Activated T-cell treated with anti-CD3 and anti-CD28 coated beads for 1 hour (primary cell): ENCODE measurements around the gene DIP2A.

Experiments used
- DNase-seq: peaks from one replicate; pipeline ENCODE4 v3.0.0-alpha.2; 2020; ENCODE audit warnings: low read depth

DIP2A gene

GRCh38 chr21:46596201-46596600, 137.5 kb downstream of the DIP2A start:
- no peak for DNase-seq

GRCh38 chr21:46597031-46597430, 138.3 kb downstream of the DIP2A start:
- no peak for DNase-seq

DNA sequence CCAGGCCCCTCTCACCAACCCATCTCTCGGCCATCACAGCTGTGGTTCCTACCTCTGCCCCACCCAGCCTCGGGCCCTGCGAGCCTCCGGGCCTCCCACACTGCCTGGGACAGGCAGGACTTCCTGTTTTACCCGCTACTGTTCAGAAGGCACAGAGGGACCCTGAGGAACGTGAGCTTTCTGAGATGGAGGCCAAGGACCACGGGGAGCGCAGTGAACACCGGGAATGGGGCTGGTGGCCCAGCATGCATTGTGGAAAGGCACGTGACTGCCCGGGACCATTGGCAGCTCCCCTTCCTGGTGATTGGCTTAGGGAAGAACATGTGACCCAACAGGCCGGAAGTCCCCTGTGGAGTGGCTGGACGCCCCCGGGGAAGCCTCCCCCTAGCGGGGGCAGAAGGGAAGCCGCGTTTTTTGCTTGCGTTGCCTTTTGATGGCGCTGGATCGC, 139.2 kb downstream of the DIP2A start:
- DNase-seq, result no peak

GRCh38 chr21:46598581-46599572, 140.2 kb downstream of the DIP2A start:
- DNase-seq, result no peak

GRCh38 chr21:46600305-46600704, 141.6 kb downstream of the DIP2A start:
- DNase-seq, result no peak

DNA sequence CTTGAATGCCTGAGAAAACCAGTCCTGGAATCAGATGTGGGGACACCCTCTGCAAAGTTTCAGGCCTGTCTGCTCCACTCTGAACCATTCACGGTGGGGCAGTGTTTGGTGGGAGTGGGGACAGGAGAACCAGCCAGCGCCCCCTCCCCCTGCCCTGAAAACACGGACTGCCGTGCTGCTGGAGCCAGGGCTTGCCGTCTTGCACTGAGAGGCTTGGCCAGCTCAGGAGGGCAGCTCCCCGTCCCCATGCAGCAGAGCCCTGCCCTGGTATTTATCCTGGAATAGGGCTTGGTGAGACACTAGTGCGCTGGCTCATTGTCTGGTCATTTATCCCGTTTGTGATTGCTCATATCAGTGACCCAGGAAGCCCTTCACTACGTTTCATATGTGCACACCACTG, 142.3 kb downstream of the DIP2A start:
- DNase-seq, result no peak

DNA sequence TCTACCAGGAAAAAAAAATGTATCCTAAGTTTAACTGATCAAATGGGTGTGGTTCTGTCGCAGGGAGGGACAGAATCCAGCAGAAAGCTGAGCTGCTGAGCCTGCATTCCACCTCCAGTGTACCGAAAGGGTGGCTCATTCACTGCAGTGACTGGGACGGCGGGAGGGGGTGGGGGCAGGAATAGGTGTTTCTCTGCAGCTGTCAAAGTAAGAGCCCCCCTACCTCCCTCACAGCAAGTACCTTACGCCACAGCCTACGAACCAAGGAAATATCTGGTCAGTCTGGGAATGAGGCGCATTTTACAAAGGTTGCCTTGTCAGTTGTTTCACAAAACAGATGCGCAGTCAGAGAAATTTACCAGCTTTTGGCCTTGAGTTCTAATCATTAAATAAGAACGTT, 144.5 kb downstream of the DIP2A start:
- no peak for DNase-seq

DNA sequence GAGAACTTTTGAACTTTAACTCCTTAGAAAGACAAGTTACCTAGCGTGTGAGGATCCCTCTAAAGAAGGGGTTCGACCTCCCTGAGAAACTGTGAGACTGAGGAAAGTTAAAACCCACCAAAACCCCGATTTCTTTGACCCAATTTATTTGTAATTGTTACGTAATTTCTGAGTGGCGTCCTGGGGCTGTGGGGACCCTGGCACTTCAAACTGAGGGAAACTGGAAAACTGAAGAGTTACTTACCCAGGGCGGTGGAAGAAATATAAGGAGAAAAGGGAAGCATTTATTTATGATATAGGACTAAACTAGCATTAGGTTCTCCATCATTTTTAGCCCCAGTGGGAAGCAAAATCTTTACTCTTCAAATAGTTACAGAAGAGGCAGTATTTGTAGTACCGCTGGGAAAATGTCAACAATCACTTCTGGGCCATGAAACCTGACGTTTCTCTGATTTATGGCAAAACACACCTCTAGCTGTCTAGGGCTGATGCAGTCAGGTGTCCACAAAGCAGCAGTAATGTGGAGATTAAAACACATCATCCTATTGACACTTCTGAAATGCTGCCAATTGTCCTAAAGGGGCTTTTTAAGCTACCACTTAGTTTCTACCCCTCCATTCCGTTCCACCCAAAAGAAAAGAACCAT, 145.8 kb downstream of the DIP2A start:
- DNase-seq, result no peak

- DNase-seq, result no peak
These were observed 146.5 kb downstream of the DIP2A start, which contains the start of gene S100B for GRCh38 chr21:46604975-46605766. Gene S100B (minus strand): TSS chr21:46605082. CDS start chr21:46602415, 2,667 bp downstream.

DNA sequence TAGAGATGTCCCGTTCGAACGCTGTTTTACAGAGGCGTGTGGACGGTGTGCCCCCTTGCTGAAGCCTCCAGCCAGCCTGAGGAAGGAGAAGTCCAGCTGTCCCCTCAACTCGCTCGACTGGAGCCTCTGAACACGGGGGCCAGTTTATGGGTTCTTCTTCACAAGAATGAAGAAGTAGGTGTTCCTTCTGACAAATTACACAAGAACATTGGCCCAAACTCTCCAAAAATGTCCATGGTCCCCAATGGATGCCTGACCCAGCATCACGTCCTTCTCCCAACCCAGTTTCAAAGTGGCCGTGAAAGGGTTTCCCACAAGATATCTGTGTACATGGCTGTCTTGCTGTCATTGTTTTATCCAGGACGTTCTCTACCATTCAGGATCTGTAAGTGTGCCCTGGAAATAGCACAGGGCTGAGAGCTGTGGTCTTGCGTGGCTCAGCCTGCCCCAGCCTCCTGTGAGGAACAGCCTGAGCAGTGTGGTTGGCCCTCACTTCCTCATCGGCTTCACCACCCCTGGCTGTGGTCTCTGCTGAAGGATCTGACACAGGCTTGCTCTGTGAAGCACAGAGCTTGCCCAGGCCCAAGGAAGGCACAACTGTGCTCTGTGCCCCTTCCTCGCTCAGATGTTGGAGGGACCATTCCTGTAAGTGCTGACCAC, 147.2 kb downstream of the DIP2A start:
- DNase-seq, result peak; percentile 31

DNA sequence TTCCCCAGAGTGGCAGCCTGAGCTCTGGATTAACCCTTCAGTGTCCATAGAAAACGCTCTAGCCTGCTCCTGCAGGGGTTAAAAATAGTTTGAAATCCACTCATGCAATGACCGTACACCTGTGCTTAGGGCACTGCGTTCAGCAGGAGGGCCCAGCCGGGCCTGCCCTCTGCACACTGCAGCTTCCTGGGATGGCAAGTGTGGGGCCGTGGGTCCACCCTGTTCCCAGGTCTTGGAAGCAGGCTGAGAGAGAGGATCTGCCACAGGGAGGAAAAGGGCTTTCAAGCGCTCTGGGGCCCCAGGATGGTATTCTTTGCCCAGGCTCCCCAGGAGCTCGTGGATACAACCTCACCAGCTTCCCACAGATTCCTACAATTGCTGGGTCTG, 147.7 kb downstream of the DIP2A start:
- no peak for DNase-seq

- no peak for DNase-seq
These were observed 148.9 kb downstream of the DIP2A start for GRCh38 chr21:46607636-46608035.

GRCh38 chr21:46608672-46609111, 150.0 kb downstream of the DIP2A start:
- no peak for DNase-seq

GRCh38 chr21:46610018-46610701, 151.5 kb downstream of the DIP2A start:
- no peak for DNase-seq

DNA sequence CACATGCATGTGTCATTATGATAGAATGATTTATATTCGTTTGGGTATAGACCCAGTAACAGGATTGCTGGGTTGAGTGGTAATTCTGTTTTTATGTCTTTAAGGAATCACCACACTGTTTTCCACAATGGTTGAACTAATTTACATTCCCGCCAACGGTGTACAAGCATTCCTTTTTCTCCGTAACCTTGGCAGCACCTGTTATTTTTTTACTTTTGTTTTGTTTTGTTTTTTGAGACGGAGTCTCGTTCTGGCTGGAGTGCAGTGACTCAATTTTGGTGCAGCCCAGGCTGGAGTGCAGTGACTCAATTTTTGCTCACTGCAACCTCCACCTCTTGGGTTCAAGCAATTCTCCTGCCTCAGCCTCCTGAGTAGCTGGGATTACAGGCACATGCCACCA, 154.7 kb downstream of the DIP2A start:
- DNase-seq, result no peak

DNA sequence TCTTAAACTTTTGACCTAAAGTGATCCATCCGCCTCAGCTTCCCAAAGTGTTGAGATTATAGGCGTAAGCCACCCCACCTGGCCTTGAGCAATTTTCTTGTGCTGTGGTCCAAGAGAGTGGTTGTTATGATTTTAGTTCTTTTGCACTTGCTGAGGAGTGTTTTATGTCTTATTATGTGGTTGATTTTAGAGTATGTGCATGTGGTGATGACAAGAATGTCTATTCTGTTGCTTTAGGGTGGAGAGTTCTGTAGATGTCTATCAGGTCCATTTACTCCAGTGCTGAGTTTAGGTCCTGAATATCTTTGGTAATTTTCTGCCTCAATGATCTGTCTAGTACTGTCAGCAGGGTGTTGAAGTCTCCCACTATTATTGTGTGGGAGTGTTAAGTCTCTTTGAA, 157.4 kb downstream of the DIP2A start:
- DNase-seq, result no peak

- no peak for DNase-seq
These were observed 158.0 kb downstream of the DIP2A start for GRCh38 chr21:46616656-46617055.

DNA sequence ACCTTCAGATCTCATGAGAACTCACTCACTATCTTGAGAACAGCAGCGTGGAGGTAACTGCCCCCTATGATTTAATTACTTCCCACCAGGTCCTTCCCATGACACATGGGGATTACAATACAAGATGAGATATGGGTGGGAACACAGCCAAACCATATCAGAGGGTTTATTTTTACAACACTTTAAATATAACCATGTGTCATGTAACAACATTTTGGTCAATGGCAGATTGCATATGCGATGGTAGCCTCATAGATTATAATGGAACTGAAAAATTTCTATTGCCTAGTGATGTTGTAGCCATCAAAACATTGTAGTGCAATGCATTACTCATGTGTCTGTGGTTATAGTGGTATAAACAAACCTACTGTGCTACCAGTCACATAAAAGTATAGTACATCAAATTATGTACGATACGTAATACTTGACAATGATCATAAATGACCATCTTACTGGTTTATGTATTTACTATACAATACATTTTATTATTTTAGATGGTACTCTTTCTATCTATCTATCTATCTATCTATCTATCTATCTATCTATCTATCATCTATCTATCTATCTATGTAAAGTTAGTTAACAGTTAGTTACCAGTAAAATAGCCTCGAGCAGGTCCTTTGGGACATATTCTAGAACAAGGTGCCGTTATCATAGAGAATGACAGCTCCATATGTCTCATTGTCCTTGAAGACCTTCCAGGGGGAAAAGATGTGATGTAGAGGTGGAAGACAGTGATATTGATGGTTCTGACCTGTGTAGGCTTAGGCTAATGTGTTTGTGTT, 158.8 kb downstream of the DIP2A start:
- no peak for DNase-seq

DNA sequence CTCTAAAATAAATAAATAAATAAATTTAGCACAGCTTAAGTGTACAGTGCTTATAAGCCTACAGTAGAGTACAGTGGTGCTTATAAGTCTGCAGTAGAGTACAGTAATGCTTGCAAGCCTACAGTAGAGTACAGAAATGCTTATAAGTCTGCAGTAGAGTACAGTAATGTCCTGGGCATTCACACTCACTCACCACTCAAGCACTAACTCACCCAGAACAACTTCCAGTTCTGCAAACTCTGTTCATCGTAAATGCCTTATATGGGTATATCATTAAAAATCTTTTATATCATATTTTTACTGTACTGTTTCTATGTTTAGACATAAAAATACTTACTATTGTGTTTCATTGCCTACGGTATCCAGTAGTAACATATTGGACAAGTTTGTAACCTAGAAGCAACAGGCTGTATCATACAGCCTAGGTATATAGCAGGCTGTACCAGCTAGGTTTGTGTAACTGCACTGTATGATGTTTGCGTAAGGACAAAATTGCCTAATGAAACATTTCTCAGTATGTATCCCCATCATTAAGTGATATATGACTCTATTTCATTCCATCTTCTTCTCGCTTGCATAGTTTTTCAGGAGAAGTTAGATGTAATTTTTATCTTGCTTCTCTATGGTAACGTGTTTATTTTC, 160.2 kb downstream of the DIP2A start:
- no peak for DNase-seq
